ENCODE data around the gene SEC61G. TPM values are rescaled to one million over a fixed set of nuclear protein-coding genes. Genes with fewer than 3 reads are reported as not detected.

SEC61G gene
- polyA plus RNA-seq, 1 of the 3 experiments (the other 2 are of a cell fraction): 229 TPM

- CTCF ChIA-PET: interaction anchor here (0.7 to 42.7 kb wide), 4 partner anchors 58 to 499 kb away, joined by 3 to 1068 read pairs (median 6); no protein-coding TSS in a partner anchor
- Histone ChIP-seq H3K9ac (no peak overlapping the region), H3K4me3 (ENCODE audit: low read depth in 2 of 2, low read length in 1 of 2) (no peak overlapping the region), H4K20me1 (ENCODE audit: insufficient read depth) (no peaks in the 10 kb centered on the region), H3K9me3 (no peaks in the 10 kb centered on the region), H3K27me3 (ENCODE audit: insufficient read depth) (no peaks in the 10 kb centered on the region), H3K4me1 (ENCODE audit: control insufficient read depth in 1 of 2, insufficient read depth in 2 of 2, low read depth in 1 of 2, low read length in 1 of 2) (no peaks in the 10 kb centered on the region), H3F3A (replicated peaks; ENCODE audit: insufficient read depth) (no peaks in the 10 kb centered on the region), H3K4me2 (no peak overlapping the region), H3K36me3 (replicated peaks in 1 of 2; ENCODE audit: control insufficient read depth in 1 of 2, insufficient read depth in 2 of 2, low read length in 1 of 2) (no peaks in the 10 kb centered on the region), H3K79me2 (ENCODE audit: insufficient read depth) (no peaks in the 10 kb centered on the region), H3K27ac (ENCODE audit: low read depth in 2 of 2, low read length in 1 of 2) (no peak overlapping the region), H3K9me2 (no peaks in the 10 kb centered on the region), H2AFZ (ENCODE audit: low read depth) (no peak overlapping the region)
- POLR2A ChIA-PET: no interaction called here
- 75% methylated on average over 8 of the region's 8 CpGs for WGBS (ENCODE audit: low lambda C conversion rate)
- no peak for DNase-seq
- no peak for TF ChIP-seq NFIC (IDR thresholded peaks at IDR 0.05; ENCODE audit: borderline replicate concordance)
- no peak for TF ChIP-seq CHD2 (IDR thresholded peaks at IDR 0.05; ENCODE audit: low read length, partially characterized antibody)
- TF ChIP-seq USF2 (IDR thresholded peaks at IDR 0.05; ENCODE audit: borderline replicate concordance, low read depth, low read length): no peak
Observed at GRCh38 chr7:54781134-54781920, 22.3 kb upstream of the SEC61G start.

GRCh38 chr7:54780490-54780889, 21.5 kb upstream of the SEC61G start:
- no peak overlapping the region for H3K27ac ChIP-seq (ENCODE audit: low read depth in 2 of 2, low read length in 1 of 2)
- H3K9ac ChIP-seq: no peak overlapping the region
- no peaks in the 10 kb centered on the region for H3K79me2 ChIP-seq (ENCODE audit: insufficient read depth)
- no peaks in the 10 kb centered on the region for H4K20me1 ChIP-seq (ENCODE audit: insufficient read depth)
- H3K4me2 ChIP-seq: no peak overlapping the region
- no peak for DNase-seq
- TF ChIP-seq RAD21 (IDR thresholded peaks at IDR 0.05; ENCODE audit: low read length): no peak
- WGBS (ENCODE audit: low lambda C conversion rate): 90% methylated on average over 5 of the region's 5 CpGs
- ChIA-PET CTCF (interaction anchor here (0.7 to 42.7 kb wide), 4 partner anchors 59 to 468 kb away, joined by 3 to 1068 read pairs (median 6); partner anchors contain the start of gene EGFR), POLR2A (no interaction called here)
- H3K4me3 ChIP-seq (ENCODE audit: low read depth in 2 of 2, low read length in 1 of 2): no peak overlapping the region
- no peaks in the 10 kb centered on the region for H3K9me3 ChIP-seq
- no peaks in the 10 kb centered on the region for H3K4me1 ChIP-seq (ENCODE audit: control insufficient read depth in 1 of 2, insufficient read depth in 2 of 2, low read depth in 1 of 2, low read length in 1 of 2)
- H3K27me3 ChIP-seq (ENCODE audit: insufficient read depth): no peaks in the 10 kb centered on the region
- no peaks in the 10 kb centered on the region for H3K36me3 ChIP-seq (replicated peaks in 1 of 2; ENCODE audit: control insufficient read depth in 1 of 2, insufficient read depth in 2 of 2, low read length in 1 of 2)
- H3K9me2 ChIP-seq: no peaks in the 10 kb centered on the region
- H2AFZ ChIP-seq (ENCODE audit: low read depth): no peak overlapping the region
- no peaks in the 10 kb centered on the region for H3F3A ChIP-seq (replicated peaks; ENCODE audit: insufficient read depth)

DNA sequence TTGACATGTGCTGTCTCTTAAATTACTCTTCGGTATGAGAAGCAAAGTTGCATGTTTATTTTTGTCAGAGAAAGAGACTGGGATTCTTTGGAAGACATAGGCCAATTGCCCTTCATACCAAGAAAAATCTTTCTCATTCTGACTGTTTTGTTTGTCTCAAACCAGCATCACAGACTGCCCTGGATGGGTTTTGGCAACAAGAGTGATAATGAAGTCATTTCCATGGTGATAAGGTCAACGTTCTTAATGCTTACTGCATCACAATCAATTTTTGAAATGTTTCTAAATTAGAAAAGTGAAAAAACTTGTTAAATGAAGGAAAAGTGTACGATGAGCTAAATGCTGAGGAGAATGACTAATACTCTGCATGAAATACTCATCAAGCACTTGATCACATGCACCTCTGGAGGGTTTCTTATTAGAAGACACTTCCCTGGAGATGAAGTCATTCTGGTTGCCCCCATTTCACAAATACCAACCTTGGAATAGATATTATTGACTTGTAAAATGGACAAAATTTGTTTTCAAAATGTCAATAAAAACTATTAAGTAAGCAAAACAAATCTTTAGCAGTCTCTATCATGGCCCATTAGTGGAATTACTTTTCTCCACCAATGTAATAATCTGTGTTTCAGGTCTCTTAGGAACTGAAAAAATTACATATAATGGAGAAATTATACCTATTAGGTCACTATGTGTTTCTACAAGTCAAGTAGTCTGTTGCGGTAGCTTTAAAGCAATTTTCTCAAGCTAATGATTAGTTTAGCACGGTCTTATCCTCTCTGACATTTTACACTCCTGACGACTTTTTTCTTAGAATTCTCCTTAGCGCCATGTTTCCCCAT, 19.9 kb upstream of the SEC61G start:
- Histone ChIP-seq H3F3A (replicated peaks; ENCODE audit: insufficient read depth) (no peaks in the 10 kb centered on the region), H4K20me1 (ENCODE audit: insufficient read depth) (no peaks in the 10 kb centered on the region), H3K9me3 (no peaks in the 10 kb centered on the region), H3K27ac (ENCODE audit: low read depth in 2 of 2, low read length in 1 of 2) (no peak overlapping the region), H3K27me3 (ENCODE audit: insufficient read depth) (no peaks in the 10 kb centered on the region), H3K4me1 (ENCODE audit: control insufficient read depth in 1 of 2, insufficient read depth in 2 of 2, low read depth in 1 of 2, low read length in 1 of 2) (no peaks in the 10 kb centered on the region), H3K79me2 (ENCODE audit: insufficient read depth) (no peaks in the 10 kb centered on the region), H3K9me2 (no peaks in the 10 kb centered on the region), H2AFZ (ENCODE audit: low read depth) (no peak overlapping the region), H3K9ac (no peak overlapping the region), H3K4me2 (no peak overlapping the region), H3K4me3 (ENCODE audit: low read depth in 2 of 2, low read length in 1 of 2) (no peak overlapping the region), H3K36me3 (replicated peaks in 1 of 2; ENCODE audit: control insufficient read depth in 1 of 2, insufficient read depth in 2 of 2, low read length in 1 of 2) (no peaks in the 10 kb centered on the region)
- TF ChIP-seq JUND (IDR thresholded peaks at IDR 0.05): no peak
- TF ChIP-seq TCF12 (IDR thresholded peaks at IDR 0.05): no peak
- TF ChIP-seq FOSL2 (IDR thresholded peaks at IDR 0.05; ENCODE audit: borderline replicate concordance, low read depth): no peak
- no peak for TF ChIP-seq EZH2phosphoT487 (IDR thresholded peaks at IDR 0.05; ENCODE audit: borderline replicate concordance, low read depth)
- TF ChIP-seq RCOR1 (IDR thresholded peaks at IDR 0.05; ENCODE audit: low read length): no peak
- TF ChIP-seq, protein P1, sequence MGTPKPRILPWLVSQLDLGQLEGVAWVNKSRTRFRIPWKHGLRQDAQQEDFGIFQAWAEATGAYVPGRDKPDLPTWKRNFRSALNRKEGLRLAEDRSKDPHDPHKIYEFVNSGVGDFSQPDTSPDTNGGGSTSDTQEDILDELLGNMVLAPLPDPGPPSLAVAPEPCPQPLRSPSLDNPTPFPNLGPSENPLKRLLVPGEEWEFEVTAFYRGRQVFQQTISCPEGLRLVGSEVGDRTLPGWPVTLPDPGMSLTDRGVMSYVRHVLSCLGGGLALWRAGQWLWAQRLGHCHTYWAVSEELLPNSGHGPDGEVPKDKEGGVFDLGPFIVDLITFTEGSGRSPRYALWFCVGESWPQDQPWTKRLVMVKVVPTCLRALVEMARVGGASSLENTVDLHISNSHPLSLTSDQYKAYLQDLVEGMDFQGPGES (IDR thresholded peaks at IDR 0.05; ENCODE audit: low read depth, low read length): no peak
- TF ChIP-seq GABPA (IDR thresholded peaks at IDR 0.05; ENCODE audit: low read depth): no peak
- no peak for TF ChIP-seq POLR2AphosphoS5 (IDR thresholded peaks at IDR 0.05; ENCODE audit: low read depth, low read length)
- TF ChIP-seq MXI1 (IDR thresholded peaks at IDR 0.05; ENCODE audit: low read depth, low read length): no peak
- TF ChIP-seq TEAD4 (IDR thresholded peaks at IDR 0.05; ENCODE audit: borderline replicate concordance, insufficient read depth): no peak
- TF ChIP-seq TAF1 (IDR thresholded peaks at IDR 0.05; ENCODE audit: borderline replicate concordance, low read depth, low read length): no peak
- no peak for TF ChIP-seq RXRA (IDR thresholded peaks at IDR 0.05; ENCODE audit: borderline replicate concordance, low read depth)
- DNase-seq: no peak
- WGBS (ENCODE audit: low lambda C conversion rate): 76% methylated on average over 7 of the region's 7 CpGs
- POLR2A ChIA-PET: no interaction called here
- CTCF ChIA-PET: interaction anchor here (1.3 to 42.7 kb wide), 4 partner anchors 7 to 490 kb away, joined by 3 to 1068 read pairs (median 60); no protein-coding TSS in a partner anchor
